AG10803 (cell line): Measurements from ENCODE around the gene GLT8D1.
"Not testable (repeated sequence)": the region's sequence is repeated elsewhere in the genome, so short reads cannot be mapped to it uniquely, and the experiment has no call there.

ENCODE experiments used
- DNase-seq: peaks from one replicate; pipeline ENCODE4 v3.0.0; 2010; ENCODE audit warnings: low read depth
- H3K4me3 ChIP-seq: 2 replicates; pipeline ENCODE4 v1.5.1; 2011; ENCODE audit warnings: mild to moderate bottlenecking, low read length, control low read depth
- TF ChIP-seq, protein P1 (sequence below): conservative IDR thresholded peaks from 2 replicates; pipeline ENCODE4 v1.5.1; 2011; ENCODE audit warnings: mild to moderate bottlenecking, low read length, control low read depth, inconsistent platforms

The GLT8D1 gene

GRCh38 chr3:52679199-52679538 lies 26.4 kb downstream of the GLT8D1 start:
- TF ChIP-seq, protein P1, sequence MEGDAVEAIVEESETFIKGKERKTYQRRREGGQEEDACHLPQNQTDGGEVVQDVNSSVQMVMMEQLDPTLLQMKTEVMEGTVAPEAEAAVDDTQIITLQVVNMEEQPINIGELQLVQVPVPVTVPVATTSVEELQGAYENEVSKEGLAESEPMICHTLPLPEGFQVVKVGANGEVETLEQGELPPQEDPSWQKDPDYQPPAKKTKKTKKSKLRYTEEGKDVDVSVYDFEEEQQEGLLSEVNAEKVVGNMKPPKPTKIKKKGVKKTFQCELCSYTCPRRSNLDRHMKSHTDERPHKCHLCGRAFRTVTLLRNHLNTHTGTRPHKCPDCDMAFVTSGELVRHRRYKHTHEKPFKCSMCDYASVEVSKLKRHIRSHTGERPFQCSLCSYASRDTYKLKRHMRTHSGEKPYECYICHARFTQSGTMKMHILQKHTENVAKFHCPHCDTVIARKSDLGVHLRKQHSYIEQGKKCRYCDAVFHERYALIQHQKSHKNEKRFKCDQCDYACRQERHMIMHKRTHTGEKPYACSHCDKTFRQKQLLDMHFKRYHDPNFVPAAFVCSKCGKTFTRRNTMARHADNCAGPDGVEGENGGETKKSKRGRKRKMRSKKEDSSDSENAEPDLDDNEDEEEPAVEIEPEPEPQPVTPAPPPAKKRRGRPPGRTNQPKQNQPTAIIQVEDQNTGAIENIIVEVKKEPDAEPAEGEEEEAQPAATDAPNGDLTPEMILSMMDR = no peak
- DNase-seq = peak; percentile 74

GRCh38 chr3:52678265-52679198 lies 27.1 kb downstream of the GLT8D1 start:
- H3K4me3 ChIP-seq = no peak overlapping the region
- TF ChIP-seq, protein P1 = no peak
- DNase-seq = no peak

More at GRCh38 chr3:52679199-52679538, 26.4 kb downstream of the GLT8D1 start:
- no peak overlapping the region for H3K4me3 ChIP-seq

DNA sequence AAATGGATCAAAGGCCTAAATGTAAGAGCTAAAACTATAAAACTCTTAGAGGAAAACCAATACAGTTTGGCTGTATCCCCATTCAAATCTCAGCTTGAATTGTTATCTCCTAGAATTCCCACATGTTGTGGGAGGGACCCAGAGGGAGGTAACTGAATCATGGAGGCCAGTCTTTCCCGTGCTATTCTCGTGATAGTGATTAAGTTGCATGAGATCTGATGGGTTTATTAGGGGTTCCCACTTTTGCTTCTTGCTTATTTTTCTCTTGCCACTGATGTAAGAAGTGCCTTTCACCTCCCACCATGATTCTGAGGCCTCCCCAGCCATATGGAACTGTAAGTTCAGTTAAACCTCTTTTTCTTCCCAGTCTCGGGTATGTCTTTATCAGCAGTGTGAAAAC lies 29.4 kb downstream of the GLT8D1 start:
- not testable (repeated sequence) for DNase-seq, H3K4me3 ChIP-seq

DNA sequence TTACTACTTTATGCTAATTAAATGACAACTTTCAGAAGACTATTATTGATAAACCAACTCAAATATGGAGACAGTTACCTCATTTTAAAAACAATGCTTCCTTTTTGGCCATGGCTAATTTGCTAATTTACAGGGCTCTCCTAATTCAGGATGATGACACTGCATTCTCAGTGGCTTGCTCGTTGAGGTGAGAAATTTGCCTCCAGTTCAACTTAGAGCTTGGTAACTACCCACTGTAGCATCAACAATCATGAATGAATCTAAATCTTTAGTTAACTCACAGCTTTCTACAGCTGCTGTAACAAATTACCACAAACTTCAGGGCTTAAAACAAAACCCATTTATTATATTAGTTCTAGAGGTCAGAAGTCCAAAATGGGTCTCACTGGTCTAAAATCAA lies 33.9 kb downstream of the GLT8D1 start:
- TF ChIP-seq, protein P1 = no peak
- H3K4me3 ChIP-seq = no peak overlapping the region
- peak; percentile 43 for DNase-seq

DNA sequence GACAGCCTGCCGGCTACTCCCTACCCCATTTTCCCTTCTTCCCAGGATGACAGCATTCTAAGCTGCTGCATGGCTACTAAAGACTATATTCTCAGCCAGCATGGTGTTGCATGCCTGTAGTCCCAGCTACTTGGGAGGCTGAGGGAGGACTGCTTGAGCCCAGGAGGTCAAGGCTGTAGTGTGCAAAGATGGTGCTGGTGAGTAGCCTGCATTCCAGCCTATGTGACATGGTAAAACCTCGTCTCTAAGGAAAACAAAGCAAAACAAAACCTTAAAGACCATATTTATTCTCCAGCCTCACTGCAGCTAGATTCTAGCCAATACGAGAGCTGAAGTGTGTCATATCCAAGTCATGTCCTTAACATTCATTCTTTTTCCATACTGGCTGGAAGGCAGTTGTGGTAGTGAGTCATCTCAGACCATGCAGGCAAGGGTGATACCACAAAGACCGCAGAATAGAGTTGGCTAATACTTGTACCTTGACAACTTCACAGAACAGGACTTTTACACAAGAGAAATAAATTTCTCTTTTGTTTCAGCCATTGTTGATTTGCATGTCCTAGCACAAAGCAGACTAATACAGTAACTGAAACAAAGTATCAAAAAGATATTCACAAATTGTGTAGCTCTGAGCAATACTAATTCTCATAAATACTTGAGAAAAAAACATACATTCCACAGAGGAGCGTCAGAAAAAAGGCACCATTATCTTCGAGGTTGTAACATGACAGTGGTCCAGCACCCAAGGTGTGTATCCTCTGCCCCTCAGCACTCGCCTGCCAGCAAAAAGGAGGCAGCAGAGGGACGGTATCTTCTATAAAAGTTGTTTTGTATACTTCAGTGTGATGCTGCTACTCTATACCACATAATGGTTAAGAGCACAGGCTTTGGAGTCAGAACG lies 34.7 kb downstream of the GLT8D1 start:
- TF ChIP-seq, protein P1 = no peak
- peak; percentile 100 for DNase-seq
- no peak overlapping the region; the same call in 1 of the 2 replicates for H3K4me3 ChIP-seq

DNA sequence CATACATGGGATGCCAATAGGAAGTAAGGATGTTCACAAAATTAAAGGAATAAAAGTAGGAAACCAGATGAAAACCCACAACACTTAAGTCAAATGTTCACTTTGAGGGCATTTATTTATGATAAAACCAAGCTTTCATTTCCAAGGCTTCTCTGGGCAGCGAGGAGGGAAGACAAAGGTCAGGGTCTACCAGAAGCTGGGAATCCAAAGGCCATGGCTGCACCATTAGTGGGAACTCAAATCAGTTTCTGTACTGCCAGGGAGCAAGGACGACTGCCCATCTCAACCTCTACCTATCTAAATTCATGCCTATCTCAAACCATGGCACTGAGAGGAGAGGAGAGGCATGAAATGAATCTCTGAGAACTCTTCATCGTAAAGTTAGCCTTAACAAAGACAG lies 42.5 kb downstream of the GLT8D1 start:
- DNase-seq = no peak
- TF ChIP-seq, protein P1 = no peak
- H3K4me3 ChIP-seq = no peak overlapping the region

DNA sequence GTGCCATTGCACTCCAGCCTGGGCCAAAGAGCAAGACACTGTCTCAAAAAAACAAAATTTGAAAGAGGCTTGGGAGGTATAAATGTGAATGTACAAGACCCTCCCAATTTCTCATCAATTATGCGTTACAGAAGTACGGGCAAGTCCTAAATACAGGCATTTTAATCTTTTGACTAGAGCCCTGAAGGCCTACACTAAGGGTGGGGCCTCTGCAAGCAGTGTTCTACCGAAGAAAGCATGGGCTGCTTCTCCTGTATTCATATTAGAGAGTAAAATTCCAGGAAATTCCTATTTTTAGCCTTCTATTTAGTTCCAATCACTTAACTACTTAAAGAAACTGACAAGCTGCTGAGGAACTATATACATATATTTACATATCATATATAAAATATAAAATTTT lies 45.5 kb downstream of the GLT8D1 start:
- H3K4me3 ChIP-seq = no peak overlapping the region
- no peak for DNase-seq
- TF ChIP-seq, protein P1 = no peak
